Measurements from ENCODE around the gene DCAF7.

DCAF7 gene

DNA sequence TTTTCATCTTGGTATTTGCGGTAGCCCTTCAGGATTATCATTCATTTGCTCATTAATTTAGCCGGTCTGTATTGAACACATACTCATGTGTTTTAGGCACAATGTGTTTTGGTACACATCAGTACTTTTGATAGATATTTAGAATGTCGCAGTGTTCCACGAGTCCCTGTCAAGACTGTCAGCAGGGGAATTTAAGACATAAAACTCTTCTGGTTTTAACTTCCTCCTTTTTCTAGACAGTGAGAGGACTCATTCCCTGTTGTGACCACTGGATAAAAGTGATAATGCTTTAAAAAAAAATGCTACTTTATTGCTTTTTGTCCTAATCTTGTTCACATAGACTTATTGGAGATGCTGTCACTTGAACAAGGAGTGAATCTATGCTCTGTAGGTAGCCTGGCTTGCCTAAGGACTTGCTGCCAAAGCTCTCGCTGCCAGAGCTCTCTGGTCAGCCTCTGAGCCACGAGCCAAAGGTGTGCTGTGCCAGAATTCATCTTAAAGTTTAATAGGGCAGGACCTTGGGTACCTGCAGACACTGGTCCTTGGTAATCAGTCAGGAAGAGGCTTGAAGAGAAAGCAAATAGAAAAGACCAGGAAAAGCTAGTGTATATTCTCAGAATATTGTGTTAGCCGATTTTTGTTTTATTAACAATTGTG lies 5.4 kb downstream of the DCAF7 start:
- TF ChIP-seq, protein P1, sequence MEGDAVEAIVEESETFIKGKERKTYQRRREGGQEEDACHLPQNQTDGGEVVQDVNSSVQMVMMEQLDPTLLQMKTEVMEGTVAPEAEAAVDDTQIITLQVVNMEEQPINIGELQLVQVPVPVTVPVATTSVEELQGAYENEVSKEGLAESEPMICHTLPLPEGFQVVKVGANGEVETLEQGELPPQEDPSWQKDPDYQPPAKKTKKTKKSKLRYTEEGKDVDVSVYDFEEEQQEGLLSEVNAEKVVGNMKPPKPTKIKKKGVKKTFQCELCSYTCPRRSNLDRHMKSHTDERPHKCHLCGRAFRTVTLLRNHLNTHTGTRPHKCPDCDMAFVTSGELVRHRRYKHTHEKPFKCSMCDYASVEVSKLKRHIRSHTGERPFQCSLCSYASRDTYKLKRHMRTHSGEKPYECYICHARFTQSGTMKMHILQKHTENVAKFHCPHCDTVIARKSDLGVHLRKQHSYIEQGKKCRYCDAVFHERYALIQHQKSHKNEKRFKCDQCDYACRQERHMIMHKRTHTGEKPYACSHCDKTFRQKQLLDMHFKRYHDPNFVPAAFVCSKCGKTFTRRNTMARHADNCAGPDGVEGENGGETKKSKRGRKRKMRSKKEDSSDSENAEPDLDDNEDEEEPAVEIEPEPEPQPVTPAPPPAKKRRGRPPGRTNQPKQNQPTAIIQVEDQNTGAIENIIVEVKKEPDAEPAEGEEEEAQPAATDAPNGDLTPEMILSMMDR (IDR thresholded peaks at IDR 0.05) = no peak
- H3K9me3 Mint-ChIP-seq = peaks cover 19% of the 10 kb centered on the region
- DNase-seq = no peak
- no peak overlapping the region for H3K27ac Mint-ChIP-seq
- H3K27me3 Mint-ChIP-seq (ENCODE audit: low read depth, poor library complexity) = no peaks in the 10 kb centered on the region
- H3K4me3 Mint-ChIP-seq = no peak overlapping the region
- peaks cover 38% of the 10 kb centered on the region for H3K36me3 Mint-ChIP-seq (ENCODE audit: low read depth)
- peaks cover 30% of the 10 kb centered on the region for H3K4me1 Mint-ChIP-seq

DNA sequence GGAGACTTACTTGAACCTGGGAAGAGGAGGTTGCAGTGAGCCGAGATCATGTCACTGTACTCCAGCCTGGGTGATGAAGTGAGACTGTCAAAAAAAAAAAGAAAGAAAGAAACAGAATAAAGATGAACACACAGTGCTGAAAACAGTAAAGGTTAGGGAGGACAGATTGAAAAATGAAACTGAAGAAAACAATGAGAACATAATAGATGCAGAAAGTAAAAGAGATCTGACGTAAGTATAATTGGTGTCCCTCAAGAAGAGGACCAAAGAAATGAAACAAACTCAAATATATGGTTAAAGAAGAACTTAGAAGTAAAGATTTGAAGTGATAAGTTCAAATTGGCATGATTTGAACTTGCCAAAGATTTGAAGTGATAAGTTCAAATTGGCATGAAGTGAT lies 7.1 kb downstream of the DCAF7 start:
- DNase-seq = no peak
- Mint-ChIP-seq H3K4me3 (no peak overlapping the region), H3K27me3 (ENCODE audit: low read depth, poor library complexity) (no peaks in the 10 kb centered on the region), H3K4me1 (peaks cover 16% of the 10 kb centered on the region), H3K36me3 (ENCODE audit: low read depth) (peaks cover 38% of the 10 kb centered on the region), H3K9me3 (peaks cover 19% of the 10 kb centered on the region), H3K27ac (no peak overlapping the region)
- TF ChIP-seq, protein P1 (IDR thresholded peaks at IDR 0.05) = no peak

DNA sequence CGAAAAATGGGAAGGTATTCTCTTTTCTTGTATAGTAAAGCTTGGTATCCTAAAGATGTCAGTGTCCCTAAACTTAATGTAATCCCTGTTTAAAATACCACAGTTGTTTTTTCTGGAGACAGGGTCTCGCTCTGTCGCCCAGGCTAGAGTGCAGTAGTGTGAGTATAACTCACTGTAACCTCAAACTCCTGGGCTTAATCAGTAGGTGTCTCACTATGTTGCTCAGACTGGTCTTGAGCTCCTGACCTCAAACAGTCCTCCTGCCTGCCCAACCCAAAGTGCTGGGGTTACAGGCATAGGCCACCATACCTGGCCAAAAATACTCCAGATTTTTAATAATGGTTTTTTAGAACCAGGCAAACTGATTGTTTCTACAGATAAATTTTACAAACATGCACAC lies 8.2 kb downstream of the DCAF7 start:
- Mint-ChIP-seq H3K36me3 (ENCODE audit: low read depth) (peaks cover 33% of the 10 kb centered on the region), H3K4me3 (no peak overlapping the region), H3K27me3 (ENCODE audit: low read depth, poor library complexity) (no peaks in the 10 kb centered on the region), H3K9me3 (peaks cover 19% of the 10 kb centered on the region), H3K4me1 (peaks cover 6% of the 10 kb centered on the region), H3K27ac (no peak overlapping the region)
- TF ChIP-seq, protein P1 (IDR thresholded peaks at IDR 0.05) = no peak
- DNase-seq = no peak

DNA sequence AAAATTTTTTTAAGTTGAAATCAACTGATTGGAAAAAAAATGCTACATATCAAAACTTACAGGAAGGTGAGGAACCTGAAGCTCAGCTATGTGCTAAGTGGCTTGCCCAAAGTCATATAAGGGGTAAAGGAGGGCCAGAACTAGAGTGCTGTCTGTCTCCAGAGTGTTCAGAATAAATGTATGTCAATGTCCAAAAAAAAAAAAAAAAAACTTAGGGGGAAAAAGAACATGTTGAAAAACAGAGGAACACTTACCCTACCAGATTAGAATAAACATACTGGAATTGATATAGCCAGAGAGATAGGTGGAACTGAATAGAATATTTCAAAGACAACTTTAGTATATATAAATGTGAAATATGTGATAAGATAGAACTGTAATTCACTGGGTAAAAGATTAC lies 11.5 kb downstream of the DCAF7 start:
- Mint-ChIP-seq H3K4me1 (no peaks in the 10 kb centered on the region), H3K27me3 (ENCODE audit: low read depth, poor library complexity) (no peaks in the 10 kb centered on the region), H3K9me3 (peaks cover 8% of the 10 kb centered on the region), H3K4me3 (no peak overlapping the region), H3K27ac (no peak overlapping the region), H3K36me3 (ENCODE audit: low read depth) (peaks cover 16% of the 10 kb centered on the region)
- no peak for DNase-seq
- TF ChIP-seq, protein P1 (IDR thresholded peaks at IDR 0.05) = no peak

DNA sequence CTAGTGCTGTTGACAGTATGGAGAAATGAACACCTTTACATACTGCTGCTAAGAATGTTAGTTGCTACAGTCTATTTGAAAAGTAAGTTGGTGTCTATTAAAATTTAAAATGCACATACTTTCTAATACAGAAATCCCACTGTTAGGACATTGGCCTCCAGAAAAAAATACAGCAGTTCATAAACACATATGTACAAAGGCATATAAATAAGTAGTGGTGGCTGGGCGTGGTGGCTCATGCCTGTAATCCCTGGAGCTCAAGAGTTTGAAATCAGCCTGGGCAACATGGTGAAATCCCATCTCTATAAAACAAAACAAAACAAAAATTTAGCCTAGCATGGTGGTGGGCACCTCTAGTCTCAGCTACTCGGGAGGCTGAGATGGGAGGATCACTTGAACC lies 13.1 kb downstream of the DCAF7 start:
- Mint-ChIP-seq H3K27me3 (ENCODE audit: low read depth, poor library complexity) (no peaks in the 10 kb centered on the region), H3K27ac (no peak overlapping the region), H3K4me3 (no peak overlapping the region), H3K36me3 (ENCODE audit: low read depth) (peaks cover 14% of the 10 kb centered on the region), H3K9me3 (no peaks in the 10 kb centered on the region), H3K4me1 (no peaks in the 10 kb centered on the region)
- TF ChIP-seq, protein P1 (IDR thresholded peaks at IDR 0.05) = no peak
- no peak for DNase-seq

DNA sequence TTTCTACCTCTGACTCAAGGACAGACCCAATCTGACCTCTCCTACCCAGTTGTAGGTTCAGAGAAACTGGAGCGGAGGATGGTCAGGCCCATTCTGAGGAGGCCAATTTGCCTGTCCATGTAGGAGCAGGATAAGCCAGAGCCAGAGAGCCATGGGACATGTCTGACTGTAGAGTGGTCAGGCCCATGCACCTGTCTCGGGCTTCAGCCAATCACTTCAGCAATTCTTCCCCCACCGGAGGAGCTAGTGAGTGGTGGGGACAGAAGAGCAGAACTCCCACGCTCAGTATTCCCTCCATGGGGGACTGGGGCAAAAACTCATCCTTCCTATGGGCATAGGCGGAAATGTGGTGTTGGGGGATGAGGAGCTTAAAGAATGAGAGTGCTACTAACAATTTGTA lies 14.3 kb downstream of the DCAF7 start:
- TF ChIP-seq, protein P1 (IDR thresholded peaks at IDR 0.05) = no peak
- Mint-ChIP-seq H3K36me3 (ENCODE audit: low read depth) (peaks cover 14% of the 10 kb centered on the region), H3K9me3 (no peaks in the 10 kb centered on the region), H3K27ac (peak overlapping the region; percentile 45), H3K4me1 (no peaks in the 10 kb centered on the region), H3K27me3 (ENCODE audit: low read depth, poor library complexity) (no peaks in the 10 kb centered on the region), H3K4me3 (no peak overlapping the region)
- DNase-seq = no peak

Data from nephron progenitor cell (in vitro differentiated cells).